PC-9 (cell line): ENCODE measurements around the gene PCSK5.

Experiments
- CTCF ChIP-seq: fragments of 200-600 bp; sonication (generic); conservative IDR thresholded peaks from 2 replicates; pipeline ENCODE4 v1.6.1; 2017; ENCODE audit warnings: mixed run types, antibody characterized with exemption, mild to moderate bottlenecking, moderate library complexity
- EZH2 ChIP-seq: fragments of 200-600 bp; sonication (generic); IDR thresholded peaks from 2 replicates; pipeline ENCODE4 v1.8.0; 2017; ENCODE audit warnings: antibody characterized with exemption, low read depth

GRCh38 chr9:76372336-76372735, 481.9 kb downstream of the PCSK5 start:
- no peak for TF ChIP-seq CTCF
- no peak for TF ChIP-seq EZH2
